Activated CD8-positive, alpha-beta memory T cell treated with anti-CD3 and anti-CD28 coated beads for 24 hours (primary cell): Measurements from ENCODE around the gene ALPK3.
A peak's percentile ranks its signal among the peaks of the same experiment; 100 is the strongest.

Source experiments
- DNase-seq: peaks from one replicate; pipeline ENCODE4 v3.0.0-alpha.2; 2020

The ALPK3 gene

GRCh38 chr15:84798436-84798946 is 18.7 kb upstream of the ALPK3 start:
- peak; percentile 43 for DNase-seq

GRCh38 chr15:84799511-84800187 is 17.5 kb upstream of the ALPK3 start:
- DNase-seq: no peak

- DNase-seq: peak; percentile 17
Measured at GRCh38 chr15:84800365-84800806, 16.8 kb upstream of the ALPK3 start.

DNA sequence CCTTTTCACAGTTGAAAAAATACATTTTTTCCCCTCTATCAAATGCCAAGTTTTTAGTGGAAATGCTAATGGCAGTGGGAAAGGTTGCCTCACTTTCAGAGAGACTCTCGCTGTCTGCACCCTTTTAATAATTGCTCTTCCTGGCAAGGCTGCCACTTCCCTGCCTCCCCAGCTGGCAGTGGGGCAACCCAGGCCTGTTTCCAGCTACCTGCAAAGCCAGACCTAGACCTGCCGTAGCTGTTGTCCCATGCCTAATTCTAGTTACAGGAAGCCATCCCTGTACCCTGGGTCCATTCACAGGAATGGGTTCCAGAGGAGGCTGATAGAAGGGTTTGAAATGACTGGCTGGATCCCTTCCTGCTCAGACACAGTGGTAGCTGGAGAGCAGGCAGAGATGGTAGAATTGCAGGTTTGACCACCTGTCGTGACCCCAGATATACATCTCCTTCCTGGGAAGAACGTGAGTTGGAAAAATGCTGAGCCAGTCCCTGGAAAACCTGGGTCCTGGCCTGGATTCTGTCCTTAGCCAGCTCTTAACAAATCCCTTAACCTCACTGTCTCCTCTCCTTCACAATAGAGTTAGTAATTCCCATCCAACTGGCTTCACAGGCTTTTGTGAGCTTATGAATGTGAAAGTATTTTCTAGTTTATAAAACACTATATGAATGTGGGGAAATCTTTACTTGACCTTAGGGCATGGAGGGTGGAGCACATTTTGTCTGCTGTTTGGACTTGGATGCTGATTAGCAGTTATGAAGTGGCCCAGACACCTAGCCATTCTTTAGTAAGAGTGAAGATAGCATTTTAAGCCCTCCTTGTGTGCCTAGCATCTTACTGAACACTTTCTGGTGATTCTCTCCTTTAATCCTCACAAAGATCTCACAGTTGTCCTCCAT is 12.9 kb upstream of the ALPK3 start:
- peak; percentile 51 for DNase-seq

GRCh38 chr15:84805221-84805620 is 11.9 kb upstream of the ALPK3 start:
- DNase-seq: no peak

DNA sequence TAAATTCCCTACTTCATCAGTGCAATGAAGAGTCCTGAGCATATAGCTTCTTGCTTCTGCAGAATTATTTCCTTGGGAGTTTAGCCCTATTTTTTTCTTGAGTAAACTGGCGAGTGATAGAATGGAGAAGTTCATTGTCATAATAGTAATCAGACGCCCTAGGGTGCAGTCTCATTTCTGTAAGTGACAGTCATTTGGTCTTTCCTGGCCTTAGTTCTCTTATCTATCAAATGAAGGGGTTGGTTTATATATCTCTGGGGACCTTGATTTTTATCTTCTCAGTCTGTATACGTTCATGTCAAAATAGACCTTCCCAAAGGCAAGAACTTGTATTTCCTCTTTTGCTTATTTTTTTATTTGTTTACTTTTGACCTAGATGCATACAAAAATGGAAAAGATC is 9.9 kb upstream of the ALPK3 start:
- no peak for DNase-seq

DNA sequence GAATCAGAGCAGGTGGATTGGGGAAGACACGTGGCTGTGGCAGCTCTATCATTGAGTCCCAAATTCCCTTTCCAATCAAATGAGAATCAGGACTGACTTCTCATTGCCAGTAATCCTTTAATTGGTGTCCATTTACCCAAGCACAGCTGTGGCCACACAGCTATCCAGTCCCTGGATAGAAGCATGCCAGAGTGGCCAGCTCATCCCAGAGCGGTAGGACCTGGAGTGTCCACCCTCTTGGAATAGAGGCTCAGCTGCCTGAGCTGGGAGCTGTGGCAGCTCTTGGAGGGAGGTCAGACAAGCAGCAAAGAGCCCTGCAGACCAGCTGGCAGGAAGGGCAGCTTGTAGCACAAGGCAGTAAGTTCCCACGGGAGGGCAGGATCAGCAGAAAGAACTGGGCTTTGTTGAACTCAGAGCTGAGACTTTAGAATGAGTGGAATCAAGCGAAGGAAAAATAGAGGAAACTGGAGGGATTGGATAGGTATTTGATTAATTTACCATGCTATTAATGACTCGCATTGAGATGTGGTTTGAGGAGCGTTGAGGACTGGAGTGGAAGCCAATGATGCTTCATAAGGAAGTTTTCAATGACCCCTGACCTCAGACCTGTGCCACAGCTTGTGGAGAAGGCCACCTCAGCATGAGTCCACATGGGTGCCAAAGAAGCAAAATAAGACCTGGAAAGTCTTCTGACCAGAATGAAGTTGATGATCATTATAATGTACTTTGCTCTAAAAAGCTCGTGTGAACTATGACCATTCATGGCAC is 6.9 kb upstream of the ALPK3 start:
- DNase-seq: peak; percentile 35

DNA sequence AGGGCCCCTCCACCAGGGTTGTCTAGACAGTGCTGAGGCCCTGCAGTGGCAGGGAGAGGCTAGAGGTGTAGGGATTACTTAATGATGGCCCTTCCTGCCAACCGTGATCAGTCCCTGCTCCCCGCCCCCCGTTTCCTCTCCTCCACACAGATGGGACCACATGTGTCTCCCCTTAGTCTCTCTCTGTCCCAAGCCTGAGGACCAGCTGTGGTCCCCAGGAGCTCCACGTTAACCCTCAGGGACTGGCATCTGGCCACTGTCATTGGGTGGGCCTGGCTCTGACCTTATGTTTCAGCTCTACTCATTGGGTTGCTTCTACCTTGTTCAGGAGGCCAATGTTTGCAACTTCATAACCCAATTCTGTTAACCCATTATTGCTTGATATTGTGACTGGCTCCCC is 6.0 kb upstream of the ALPK3 start:
- peak; percentile 47 for DNase-seq

- no peak for DNase-seq
Measured at GRCh38 chr15:84811828-84812227, 5.3 kb upstream of the ALPK3 start.

- no peak for DNase-seq
Measured at GRCh38 chr15:84812842-84813241, 4.3 kb upstream of the ALPK3 start.

GRCh38 chr15:84813435-84813834 is 3.7 kb upstream of the ALPK3 start:
- no peak for DNase-seq

DNA sequence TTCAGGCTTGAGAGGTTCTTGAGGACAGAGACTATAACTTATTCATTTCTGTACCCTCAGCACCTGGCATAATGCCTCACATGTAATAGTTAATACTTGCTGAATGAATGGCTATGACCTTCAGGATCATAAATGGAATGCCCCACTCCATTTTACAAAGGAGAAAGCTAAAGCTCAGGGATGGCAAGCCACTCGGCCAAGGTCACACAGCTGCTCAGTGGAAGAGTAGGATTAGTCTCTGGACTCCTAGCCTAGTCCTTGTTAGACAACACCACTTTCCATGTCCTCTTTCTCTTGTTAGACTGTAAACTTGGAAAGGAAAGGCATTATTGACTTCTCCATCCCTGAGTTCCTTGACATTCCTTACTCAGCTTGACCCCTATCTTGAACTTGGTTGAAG is 3.2 kb upstream of the ALPK3 start:
- DNase-seq: no peak

GRCh38 chr15:84814916-84815315 is 2.2 kb upstream of the ALPK3 start:
- DNase-seq: no peak

DNA sequence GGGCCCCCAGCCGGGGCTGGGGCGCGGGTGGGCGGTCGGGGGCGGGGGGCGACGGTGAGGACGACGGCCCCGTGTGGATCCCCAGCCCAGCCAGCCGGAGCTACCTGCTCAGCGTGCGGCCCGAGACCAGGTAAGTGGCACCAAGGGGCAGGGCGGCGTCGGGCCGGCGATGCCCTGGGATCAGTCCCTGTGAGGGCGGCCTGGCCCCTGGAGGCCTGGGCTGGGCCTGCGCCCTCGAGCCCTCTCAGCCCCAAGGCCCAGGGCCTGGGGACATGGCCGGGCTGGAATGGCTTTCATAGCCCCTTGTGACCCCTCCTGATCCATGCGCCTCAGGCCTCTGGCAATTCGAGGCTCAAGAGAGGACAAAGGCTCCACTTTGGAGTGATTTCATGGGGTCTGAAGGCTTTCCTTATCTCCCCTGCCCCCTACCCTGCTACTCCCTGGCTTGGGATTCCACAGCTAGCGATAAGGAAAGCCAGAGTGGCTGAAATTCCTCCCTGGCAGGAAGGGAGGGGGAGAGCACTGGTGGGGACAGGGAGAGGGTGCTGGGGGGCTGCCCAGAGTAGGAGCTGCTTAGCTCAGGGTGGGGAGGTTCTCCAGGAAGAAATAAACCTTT is 418 bp downstream of the ALPK3 start:
- DNase-seq: no peak

- no peak for DNase-seq
Measured at GRCh38 chr15:84818261-84819131, 1.3 kb downstream of the ALPK3 start.

DNA sequence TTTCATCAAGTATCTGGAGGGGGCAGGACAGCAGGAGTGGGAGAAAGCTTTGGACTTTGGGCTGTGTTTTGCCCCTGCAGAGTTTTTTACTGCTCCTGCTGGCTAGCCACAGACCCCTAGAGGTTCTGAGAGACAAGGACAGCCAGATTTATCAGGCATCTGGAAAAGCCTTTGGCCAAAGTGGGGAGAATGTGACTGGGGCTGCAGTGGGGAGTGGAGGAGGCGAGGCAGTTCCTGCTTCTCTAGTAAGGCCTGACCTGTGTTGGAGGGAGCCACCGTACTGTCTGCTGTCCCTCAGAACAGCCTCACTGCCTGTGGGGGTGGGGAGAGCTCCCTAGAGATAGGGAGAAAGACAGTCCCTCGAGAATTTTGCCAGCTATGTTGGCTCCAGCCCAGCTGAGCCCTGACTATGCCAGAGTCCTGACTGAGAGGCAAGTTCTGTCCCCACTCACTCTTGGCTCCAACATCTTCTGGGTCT is 2.2 kb downstream of the ALPK3 start:
- no peak for DNase-seq

DNA sequence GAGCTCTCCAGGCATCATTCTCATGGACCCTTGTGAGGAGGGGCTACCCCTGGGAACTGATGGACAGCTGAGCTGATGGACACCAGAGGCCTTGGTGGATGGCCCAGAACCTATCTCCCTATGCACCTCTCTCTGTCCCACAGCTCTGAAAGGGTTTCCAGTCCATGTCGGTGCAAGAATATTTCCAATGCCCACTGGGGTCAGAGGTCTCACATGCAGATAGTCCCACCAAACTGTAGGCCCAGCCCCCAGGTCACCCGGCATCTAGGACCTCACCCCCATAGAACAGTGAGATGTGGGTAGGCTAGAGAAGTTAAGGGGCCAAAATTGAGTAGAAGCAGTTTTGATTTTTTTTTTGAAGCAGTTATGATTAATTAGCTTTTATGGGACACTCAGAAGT is 2.6 kb downstream of the ALPK3 start:
- DNase-seq: no peak

DNA sequence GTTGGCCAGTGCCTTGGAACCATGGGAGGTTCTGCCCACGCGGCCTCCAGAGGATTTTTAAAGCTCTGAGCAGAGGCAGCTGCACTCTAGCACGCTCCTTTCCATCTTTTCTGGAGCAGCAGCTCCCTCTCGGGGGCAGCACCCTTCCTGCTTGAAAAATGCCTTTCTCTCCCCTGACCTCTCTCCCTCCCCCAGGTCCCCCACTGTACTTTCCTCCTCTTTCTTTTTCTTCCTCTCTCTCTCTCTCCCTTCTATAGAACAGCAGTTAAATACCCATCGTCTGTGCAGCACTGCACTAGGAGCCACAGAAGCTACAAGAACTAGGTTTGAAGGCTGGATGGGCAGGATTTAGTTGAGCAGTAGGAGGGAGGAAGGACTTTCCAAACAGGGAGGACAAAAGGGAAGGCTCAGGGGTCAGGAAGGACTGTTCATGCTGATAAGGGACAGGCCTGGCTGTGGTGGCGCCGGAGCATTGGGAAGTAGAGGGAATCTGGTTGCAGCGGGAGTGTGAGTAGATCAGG is 4.4 kb downstream of the ALPK3 start:
- no peak for DNase-seq

DNA sequence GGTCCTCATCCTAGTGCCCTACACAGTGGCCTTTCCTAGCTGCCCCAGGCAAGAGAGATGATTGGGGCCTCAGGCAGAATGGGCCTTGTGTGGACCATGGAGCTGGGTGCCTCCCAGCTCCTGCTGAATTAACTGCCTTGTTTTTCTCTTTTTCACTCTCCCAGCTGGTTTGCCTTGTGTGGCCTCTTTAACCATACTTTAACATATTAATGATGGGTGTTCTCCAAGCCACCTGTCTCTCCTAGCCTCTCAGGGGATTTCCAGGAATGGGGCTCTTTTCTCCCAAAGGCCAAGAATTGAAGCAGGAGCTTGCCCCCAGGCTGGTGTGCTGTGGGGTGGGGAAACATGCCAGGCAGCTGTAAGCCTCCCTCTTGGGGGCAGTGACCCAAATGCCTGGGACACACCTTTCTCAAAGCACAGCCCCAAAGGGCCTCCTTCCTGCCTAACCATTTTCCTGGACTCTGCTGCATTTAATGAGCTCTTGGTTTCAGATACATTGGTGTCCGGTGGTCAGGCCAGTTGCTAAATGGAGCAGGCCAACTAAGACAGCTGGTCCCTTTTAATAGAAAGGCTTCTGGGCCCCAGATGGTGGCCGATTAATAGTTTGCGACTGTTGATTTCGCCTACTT is 5.6 kb downstream of the ALPK3 start:
- no peak for DNase-seq

DNA sequence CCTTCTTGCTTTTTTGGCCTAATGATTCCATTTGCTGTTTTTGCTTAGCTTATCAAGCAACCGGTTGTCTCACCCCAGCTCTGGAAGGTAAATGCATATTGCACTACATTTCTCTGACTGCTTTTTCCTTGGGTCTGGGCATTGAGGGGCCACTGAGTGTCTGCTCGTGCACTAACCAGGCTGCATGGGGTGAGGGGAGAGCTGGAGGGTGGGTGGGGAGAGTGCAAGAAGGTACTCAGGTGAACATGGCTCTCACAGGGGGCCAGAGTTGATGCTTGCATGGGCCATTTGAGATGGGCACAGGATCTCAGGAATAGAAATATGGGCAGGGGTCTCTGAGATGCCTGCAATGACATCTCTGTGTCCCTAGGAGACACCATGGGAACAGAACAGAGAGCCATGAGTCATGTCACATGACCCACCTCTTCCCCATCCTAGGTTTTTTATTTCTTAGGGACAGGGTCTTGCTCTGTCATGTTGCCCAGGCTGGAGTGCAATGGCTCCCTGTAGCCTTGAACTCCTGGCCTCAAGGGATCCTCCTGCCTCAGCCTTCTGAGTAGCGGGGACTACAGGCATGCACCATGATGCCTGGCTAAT is 6.2 kb downstream of the ALPK3 start:
- DNase-seq: no peak
